ENCODE results near the gene MAP4K4.

MAP4K4 gene

GRCh38 chr2:101806123-101806522 lies 108.6 kb downstream of the MAP4K4 start:
- Histone ChIP-seq H2AFZ (ENCODE audit: low read depth, low read length) (no peak overlapping the region), H3K27ac (ENCODE audit: low read length) (peak overlapping the region; percentile 75), H3K4me3 (ENCODE audit: low read depth in 1 of 2, low read length in 2 of 2) (peak overlapping the region in 1 of 2 experiments; percentile 39; a peak in 1 of 4 replicates), H3K4me2 (ENCODE audit: insufficient read depth, low read length) (peak overlapping the region; percentile 62), H3K9me3 (ENCODE audit: insufficient read depth, low read length, severe bottlenecking) (no peaks in the 10 kb centered on the region), H3K27me3 (ENCODE audit: insufficient read depth, low read length, poor library complexity) (no peaks in the 10 kb centered on the region), H3K4me1 (ENCODE audit: insufficient read depth, low read length) (peaks cover 58% of the 10 kb centered on the region), H3K79me2 (ENCODE audit: insufficient read depth, low read length) (peaks cover 92% of the 10 kb centered on the region), H4K20me1 (ENCODE audit: insufficient read depth, low read length) (peaks cover 58% of the 10 kb centered on the region), H3K9ac (ENCODE audit: low read depth, low read length) (peak overlapping the region; percentile 47), H3K36me3 (ENCODE audit: insufficient read depth, low read length) (peaks cover 10% of the 10 kb centered on the region)
- ATAC-seq (ENCODE audit: insufficient read depth, low read depth) (peak; percentile 91), DNase-seq (peak; percentile 81)
- no peak for TF ChIP-seq EZH2 (IDR thresholded peaks at IDR 0.05; ENCODE audit: borderline replicate concordance, low read depth, low read length, severe bottlenecking)
- TF ChIP-seq, protein P1, sequence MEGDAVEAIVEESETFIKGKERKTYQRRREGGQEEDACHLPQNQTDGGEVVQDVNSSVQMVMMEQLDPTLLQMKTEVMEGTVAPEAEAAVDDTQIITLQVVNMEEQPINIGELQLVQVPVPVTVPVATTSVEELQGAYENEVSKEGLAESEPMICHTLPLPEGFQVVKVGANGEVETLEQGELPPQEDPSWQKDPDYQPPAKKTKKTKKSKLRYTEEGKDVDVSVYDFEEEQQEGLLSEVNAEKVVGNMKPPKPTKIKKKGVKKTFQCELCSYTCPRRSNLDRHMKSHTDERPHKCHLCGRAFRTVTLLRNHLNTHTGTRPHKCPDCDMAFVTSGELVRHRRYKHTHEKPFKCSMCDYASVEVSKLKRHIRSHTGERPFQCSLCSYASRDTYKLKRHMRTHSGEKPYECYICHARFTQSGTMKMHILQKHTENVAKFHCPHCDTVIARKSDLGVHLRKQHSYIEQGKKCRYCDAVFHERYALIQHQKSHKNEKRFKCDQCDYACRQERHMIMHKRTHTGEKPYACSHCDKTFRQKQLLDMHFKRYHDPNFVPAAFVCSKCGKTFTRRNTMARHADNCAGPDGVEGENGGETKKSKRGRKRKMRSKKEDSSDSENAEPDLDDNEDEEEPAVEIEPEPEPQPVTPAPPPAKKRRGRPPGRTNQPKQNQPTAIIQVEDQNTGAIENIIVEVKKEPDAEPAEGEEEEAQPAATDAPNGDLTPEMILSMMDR (IDR thresholded peaks at IDR 0.05; ENCODE audit: borderline replicate concordance, extremely low read depth, low read length, poor library complexity, severe bottlenecking), result no peak

DNA sequence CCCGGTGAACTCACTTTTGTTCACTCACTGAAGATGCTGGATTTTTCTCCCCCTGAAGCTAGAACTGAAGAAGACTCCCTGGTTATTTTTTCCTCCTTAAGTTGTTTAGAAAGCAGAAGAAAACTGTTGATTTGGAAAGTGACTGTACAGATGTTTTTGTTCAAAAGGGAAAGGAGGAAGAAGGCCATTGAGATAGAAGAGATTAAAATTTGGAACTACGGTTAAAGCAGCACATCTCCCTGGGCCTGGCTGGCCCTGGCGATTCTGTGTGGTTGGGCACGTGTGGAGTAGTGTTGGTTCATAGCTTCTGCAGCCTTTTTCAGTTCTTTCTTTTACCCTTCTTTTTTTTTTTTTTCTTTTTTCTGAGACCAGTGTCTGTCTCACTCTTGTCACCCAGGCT lies 109.2 kb downstream of the MAP4K4 start:
- Histone ChIP-seq H3K4me1 (ENCODE audit: insufficient read depth, low read length) (peaks cover 58% of the 10 kb centered on the region), H3K4me2 (ENCODE audit: insufficient read depth, low read length) (peak overlapping the region; percentile 62), H3K79me2 (ENCODE audit: insufficient read depth, low read length) (peaks cover 92% of the 10 kb centered on the region), H3K36me3 (ENCODE audit: insufficient read depth, low read length) (peaks cover 5% of the 10 kb centered on the region), H3K4me3 (ENCODE audit: low read depth in 1 of 2, low read length in 2 of 2) (peak overlapping the region in 1 of 2 experiments; percentile 39; a peak in 2 of 4 replicates), H3K9ac (ENCODE audit: low read depth, low read length) (peak overlapping the region; percentile 47), H3K27me3 (ENCODE audit: insufficient read depth, low read length, poor library complexity) (no peaks in the 10 kb centered on the region), H4K20me1 (ENCODE audit: insufficient read depth, low read length) (peaks cover 58% of the 10 kb centered on the region), H2AFZ (ENCODE audit: low read depth, low read length) (no peak overlapping the region), H3K27ac (ENCODE audit: low read length) (peak overlapping the region; percentile 75), H3K9me3 (ENCODE audit: insufficient read depth, low read length, severe bottlenecking) (no peaks in the 10 kb centered on the region)
- DNase-seq (peak; percentile 38), ATAC-seq (ENCODE audit: insufficient read depth, low read depth) (peak; percentile 54)
- TF ChIP-seq, protein P1 (IDR thresholded peaks at IDR 0.05; ENCODE audit: borderline replicate concordance, extremely low read depth, low read length, poor library complexity, severe bottlenecking), result no peak
- TF ChIP-seq EZH2 (IDR thresholded peaks at IDR 0.05; ENCODE audit: borderline replicate concordance, low read depth, low read length, severe bottlenecking), result no peak

- Histone ChIP-seq H4K20me1 (ENCODE audit: insufficient read depth, low read length) (peaks cover 58% of the 10 kb centered on the region), H3K4me1 (ENCODE audit: insufficient read depth, low read length) (peaks cover 57% of the 10 kb centered on the region), H3K79me2 (ENCODE audit: insufficient read depth, low read length) (peaks cover 92% of the 10 kb centered on the region), H3K4me3 (ENCODE audit: low read depth in 1 of 2, low read length in 2 of 2) (peak overlapping the region in 1 of 2 experiments; percentile 27; a peak in 2 of 4 replicates), H2AFZ (ENCODE audit: low read depth, low read length) (no peak overlapping the region), H3K36me3 (ENCODE audit: insufficient read depth, low read length) (peaks cover 3% of the 10 kb centered on the region; the same call in 1 of the 2 replicates), H3K4me2 (ENCODE audit: insufficient read depth, low read length) (peak overlapping the region; percentile 62), H3K9ac (ENCODE audit: low read depth, low read length) (peak overlapping the region; percentile 47; the same call in 1 of the 2 replicates), H3K9me3 (ENCODE audit: insufficient read depth, low read length, severe bottlenecking) (no peaks in the 10 kb centered on the region), H3K27me3 (ENCODE audit: insufficient read depth, low read length, poor library complexity) (no peaks in the 10 kb centered on the region), H3K27ac (ENCODE audit: low read length) (peak overlapping the region; percentile 75)
- ATAC-seq (ENCODE audit: insufficient read depth, low read depth), result no peak
- no peak for DNase-seq
- TF ChIP-seq, protein P1 (IDR thresholded peaks at IDR 0.05; ENCODE audit: borderline replicate concordance, extremely low read depth, low read length, poor library complexity, severe bottlenecking), result no peak
- TF ChIP-seq EZH2 (IDR thresholded peaks at IDR 0.05; ENCODE audit: borderline replicate concordance, low read depth, low read length, severe bottlenecking), result no peak
These were observed 109.7 kb downstream of the MAP4K4 start for GRCh38 chr2:101807242-101807641.

Data from DND-41 (cell line).